Fibroblast of lung (primary cell): Measurements from ENCODE around the gene SAP30BP. TPM values are rescaled to one million over a fixed set of nuclear protein-coding genes. Genes with fewer than 3 reads are reported as not detected.

Source experiments
- DNase-seq, 2 donors: peaks; one replicate each; pipeline versions ENCODE4 v3.0.0 to v3.0.0-alpha.2; 2010; ENCODE audit warnings: low read depth in 2 of 2
- H2AFZ ChIP-seq: 2 replicates; pipeline ENCODE4 v1.5.1; 2012; ENCODE audit warnings: low read length, control low read depth, inconsistent platforms
- H3K27ac ChIP-seq: 2 replicates; pipeline ENCODE4 v1.5.1; 2011; ENCODE audit warnings: low read length, control low read depth; ENCODE audit not compliant: insufficient read depth
- H3K27me3 ChIP-seq: 2 replicates; pipeline ENCODE4 v1.5.1; 2011; ENCODE audit warnings: mild to moderate bottlenecking, low read length; ENCODE audit not compliant: control insufficient read depth, insufficient read depth
- H3K36me3 ChIP-seq: 2 replicates; pipeline ENCODE4 v1.5.1; 2011; ENCODE audit warnings: low read length; ENCODE audit not compliant: control insufficient read depth, insufficient read depth
- H3K4me1 ChIP-seq: 2 replicates; pipeline ENCODE4 v1.5.1; 2011; ENCODE audit warnings: low read length; ENCODE audit not compliant: control insufficient read depth, insufficient read depth; ENCODE audit errors: extremely low read depth
- H3K4me2 ChIP-seq: 2 replicates; pipeline ENCODE4 v1.5.1; 2011; ENCODE audit warnings: low read length, control low read depth; ENCODE audit not compliant: insufficient read depth; ENCODE audit errors: extremely low read depth
- H3K4me3 ChIP-seq, 4 experiments: fragments of 200-600 bp in 1 of 4; sonication (generic) in 1 of 4; replicated peaks in 1 of 4; 2 replicates each; pipeline ENCODE4 v1.5.1; 2011 to 2016; ENCODE audit warnings: low read length in 4 of 4, low read depth in 3 of 4, mild to moderate bottlenecking in 3 of 4, control low read depth in 2 of 4, inconsistent platforms in 1 of 4, mixed read lengths in 1 of 4; ENCODE audit not compliant: insufficient read depth in 1 of 4; ENCODE audit errors: control extremely low read depth in 1 of 4
- H3K79me2 ChIP-seq: 2 replicates; pipeline ENCODE4 v1.5.1; 2012; ENCODE audit warnings: mild to moderate bottlenecking, low read length, inconsistent platforms; ENCODE audit not compliant: control insufficient read depth, insufficient read depth
- H3K9ac ChIP-seq: 2 replicates; pipeline ENCODE4 v1.5.1; 2011; ENCODE audit warnings: mild to moderate bottlenecking, low read length, control low read depth; ENCODE audit not compliant: insufficient read depth
- H3K9me3 ChIP-seq: 2 replicates; pipeline ENCODE4 v1.5.1; 2012; ENCODE audit warnings: low read depth, low read length; ENCODE audit not compliant: control insufficient read depth, insufficient read depth
- H4K20me1 ChIP-seq: 2 replicates; pipeline ENCODE4 v1.5.1; 2011; ENCODE audit warnings: low read length; ENCODE audit not compliant: control insufficient read depth, insufficient read depth; ENCODE audit errors: extremely low read depth
- CTCF ChIP-seq, 2 donors: IDR thresholded peaks in 1 of 2; conservative IDR thresholded peaks in 1 of 2; 1 replicate in 1 of 2; 2 replicates in 1 of 2; pipeline ENCODE4 v1.5.1; 2011 to 2012; ENCODE audit warnings: low read length in 2 of 2, control low read depth in 1 of 2, inconsistent platforms in 1 of 2, low read depth in 1 of 2, mild to moderate bottlenecking in 1 of 2
- EZH2 ChIP-seq: IDR thresholded peaks from 2 replicates; pipeline ENCODE4 v1.5.1; 2012; ENCODE audit warnings: low read length, control low read depth, mild to moderate bottlenecking; ENCODE audit errors: missing control alignments
- polyA plus RNA-seq, 2 donors: library from polyadenylated mRNA; depleted of rRNA in 1 of 2; stranded (reverse) in 1 of 2; unstranded in 1 of 2; fragments of >200 nt; gene quantifications; 2 replicates each; pipeline ENCODE4 v1.2.1, GENCODE V29; 2011 to 2012; ENCODE audit warnings: missing spikeins in 1 of 2
- total RNA-seq: library from RNA; depleted of rRNA; stranded (reverse); fragments of >200 nt; gene quantifications from 2 replicates; pipeline ENCODE4 v1.2.1, GENCODE V29; 2014

Gene SAP30BP
- total and polyA plus RNA-seq, 2 donors (not counting 1 experiment from before 2014, with no cell fraction given) = 43.9 to 61.0 TPM

GRCh38 chr17:75724016-75725003, 57.2 kb downstream of the SAP30BP start:
- no peak overlapping the region for H3K4me2 ChIP-seq
- no peak overlapping the region for H2AFZ ChIP-seq
- peaks cover 27% of the 10 kb centered on the region for H3K27me3 ChIP-seq
- no peak overlapping the region for H3K27ac ChIP-seq
- no peak overlapping the region for H3K9ac ChIP-seq
- H3K36me3 ChIP-seq = no peaks in the 10 kb centered on the region
- H3K79me2 ChIP-seq = no peaks in the 10 kb centered on the region
- no peaks in the 10 kb centered on the region for H4K20me1 ChIP-seq
- no peak for DNase-seq
- TF ChIP-seq CTCF (conservative IDR thresholded peaks at IDR 0.05 in 1 of 2, IDR thresholded peaks at IDR 0.05 in 1 of 2; ENCODE audit: low read depth in 1 of 2, low read length in 2 of 2) (no peak), EZH2 (no peak)
- H3K4me1 ChIP-seq = no peaks in the 10 kb centered on the region
- no peak overlapping the region for H3K4me3 ChIP-seq
- H3K9me3 ChIP-seq = no peaks in the 10 kb centered on the region

- H3K27ac ChIP-seq = no peak overlapping the region
- no peak overlapping the region for H3K9ac ChIP-seq
- H4K20me1 ChIP-seq = no peaks in the 10 kb centered on the region
- H3K4me3 ChIP-seq = no peak overlapping the region
- no peak overlapping the region for H3K4me2 ChIP-seq
- H3K9me3 ChIP-seq = no peaks in the 10 kb centered on the region
- no peaks in the 10 kb centered on the region for H3K36me3 ChIP-seq
- H3K79me2 ChIP-seq = no peaks in the 10 kb centered on the region
- TF ChIP-seq CTCF (conservative IDR thresholded peaks at IDR 0.05 in 1 of 2, IDR thresholded peaks at IDR 0.05 in 1 of 2; ENCODE audit: low read depth in 1 of 2, low read length in 2 of 2) (no peak), EZH2 (no peak)
- H2AFZ ChIP-seq = no peak overlapping the region
- H3K27me3 ChIP-seq = peaks cover 18% of the 10 kb centered on the region
- no peak for DNase-seq
- H3K4me1 ChIP-seq = no peaks in the 10 kb centered on the region
Measured at GRCh38 chr17:75725504-75725903, 58.4 kb downstream of the SAP30BP start.

- H3K36me3 ChIP-seq = no peaks in the 10 kb centered on the region
- TF ChIP-seq CTCF (conservative IDR thresholded peaks at IDR 0.05 in 1 of 2, IDR thresholded peaks at IDR 0.05 in 1 of 2; ENCODE audit: low read depth in 1 of 2, low read length in 2 of 2) (no peak), EZH2 (no peak)
Measured at GRCh38 chr17:75727391-75727790, 60.3 kb downstream of the SAP30BP start.

More at GRCh38 chr17:75727391-75727790, 60.3 kb downstream of the SAP30BP start:
- no peak overlapping the region for H3K27ac ChIP-seq
- H3K4me1 ChIP-seq = no peaks in the 10 kb centered on the region
- H3K79me2 ChIP-seq = no peaks in the 10 kb centered on the region
- no peaks in the 10 kb centered on the region for H4K20me1 ChIP-seq
- DNase-seq = no peak
- no peak overlapping the region for H2AFZ ChIP-seq
- H3K9me3 ChIP-seq = no peaks in the 10 kb centered on the region
- peaks cover 3% of the 10 kb centered on the region for H3K27me3 ChIP-seq
- no peak overlapping the region for H3K4me3 ChIP-seq
- H3K9ac ChIP-seq = no peak overlapping the region
- no peak overlapping the region for H3K4me2 ChIP-seq
